ENCODE data around the gene SLC35A4. TPM values are rescaled to one million over a fixed set of nuclear protein-coding genes. Genes with fewer than 3 reads are reported as not detected.
A peak's percentile ranks its signal among the peaks of the same experiment; 100 is the strongest.

The SLC35A4 gene
- total RNA-seq, 1 donor from 2014 or later = 59.9 TPM

DNA sequence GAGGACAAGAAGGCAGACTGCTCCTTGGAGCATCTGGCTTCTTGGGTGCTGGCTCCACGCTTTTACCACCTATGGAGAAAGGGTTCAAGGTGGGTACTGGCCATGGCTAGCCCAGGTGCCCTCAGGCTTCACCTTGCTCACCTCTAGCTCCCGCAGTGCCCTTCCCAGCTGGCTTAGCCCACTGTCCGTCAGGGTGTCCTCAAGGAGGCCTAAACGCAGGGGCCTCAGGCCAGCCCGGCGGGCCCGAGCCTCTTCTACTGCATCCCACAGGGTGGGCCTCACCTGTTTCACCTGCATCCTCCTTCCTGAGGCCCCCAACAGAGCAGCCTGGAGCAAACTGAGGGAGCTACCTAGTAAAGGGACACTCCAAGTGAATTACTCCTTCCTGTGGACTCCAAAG, 9.1 kb downstream of the SLC35A4 start:
- DNase-seq (ENCODE audit: low read depth) (no peak), FAIRE-seq (no peak)
- Histone ChIP-seq H3K27me3 (ENCODE audit: insufficient read depth, low read length) (no peaks in the 10 kb centered on the region), H4K20me1 (ENCODE audit: insufficient read depth, low read length) (peaks cover 4% of the 10 kb centered on the region), H3K79me2 (ENCODE audit: insufficient read depth, low read length) (no peaks in the 10 kb centered on the region), H3K36me3 (ENCODE audit: insufficient read depth, low read length) (no peaks in the 10 kb centered on the region), H3K27ac (ENCODE audit: low read depth, low read length) (no peak overlapping the region), H3K4me3 (ENCODE audit: insufficient read depth, low read depth, low read length) (no peak overlapping the region), H3K9ac (ENCODE audit: low read length) (no peak overlapping the region), H3K9me3 (ENCODE audit: insufficient read depth, low read depth, low read length) (no peaks in the 10 kb centered on the region), H3K4me1 (ENCODE audit: insufficient read depth, low read length) (peaks cover 6% of the 10 kb centered on the region), H3K4me2 (ENCODE audit: low read length) (no peak overlapping the region), H2AFZ (ENCODE audit: low read depth, low read length) (no peak overlapping the region)
- no peak overlapping the region for H3K27ac Mint-ChIP-seq (ENCODE audit: unreplicated experiment)
- no peak for TF ChIP-seq EZH2 (IDR thresholded peaks at IDR 0.05; ENCODE audit: insufficient read depth, low read length)
- TF ChIP-seq, protein P1, sequence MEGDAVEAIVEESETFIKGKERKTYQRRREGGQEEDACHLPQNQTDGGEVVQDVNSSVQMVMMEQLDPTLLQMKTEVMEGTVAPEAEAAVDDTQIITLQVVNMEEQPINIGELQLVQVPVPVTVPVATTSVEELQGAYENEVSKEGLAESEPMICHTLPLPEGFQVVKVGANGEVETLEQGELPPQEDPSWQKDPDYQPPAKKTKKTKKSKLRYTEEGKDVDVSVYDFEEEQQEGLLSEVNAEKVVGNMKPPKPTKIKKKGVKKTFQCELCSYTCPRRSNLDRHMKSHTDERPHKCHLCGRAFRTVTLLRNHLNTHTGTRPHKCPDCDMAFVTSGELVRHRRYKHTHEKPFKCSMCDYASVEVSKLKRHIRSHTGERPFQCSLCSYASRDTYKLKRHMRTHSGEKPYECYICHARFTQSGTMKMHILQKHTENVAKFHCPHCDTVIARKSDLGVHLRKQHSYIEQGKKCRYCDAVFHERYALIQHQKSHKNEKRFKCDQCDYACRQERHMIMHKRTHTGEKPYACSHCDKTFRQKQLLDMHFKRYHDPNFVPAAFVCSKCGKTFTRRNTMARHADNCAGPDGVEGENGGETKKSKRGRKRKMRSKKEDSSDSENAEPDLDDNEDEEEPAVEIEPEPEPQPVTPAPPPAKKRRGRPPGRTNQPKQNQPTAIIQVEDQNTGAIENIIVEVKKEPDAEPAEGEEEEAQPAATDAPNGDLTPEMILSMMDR (IDR thresholded peaks at IDR 0.05; ENCODE audit: insufficient read depth, low read depth, low read length) = no peak
- H3K4me1 Mint-ChIP-seq (ENCODE audit: low read depth, unreplicated experiment) = peaks cover 10% of the 10 kb centered on the region
- no peak overlapping the region for H3K4me3 Mint-ChIP-seq (ENCODE audit: unreplicated experiment)
- peaks cover 2% of the 10 kb centered on the region for H3K36me3 Mint-ChIP-seq (ENCODE audit: low read depth, unreplicated experiment)
- H3K27me3 Mint-ChIP-seq (ENCODE audit: low read depth, unreplicated experiment) = peaks cover 4% of the 10 kb centered on the region
- no peaks in the 10 kb centered on the region for H3K9me3 Mint-ChIP-seq (ENCODE audit: unreplicated experiment)

DNA sequence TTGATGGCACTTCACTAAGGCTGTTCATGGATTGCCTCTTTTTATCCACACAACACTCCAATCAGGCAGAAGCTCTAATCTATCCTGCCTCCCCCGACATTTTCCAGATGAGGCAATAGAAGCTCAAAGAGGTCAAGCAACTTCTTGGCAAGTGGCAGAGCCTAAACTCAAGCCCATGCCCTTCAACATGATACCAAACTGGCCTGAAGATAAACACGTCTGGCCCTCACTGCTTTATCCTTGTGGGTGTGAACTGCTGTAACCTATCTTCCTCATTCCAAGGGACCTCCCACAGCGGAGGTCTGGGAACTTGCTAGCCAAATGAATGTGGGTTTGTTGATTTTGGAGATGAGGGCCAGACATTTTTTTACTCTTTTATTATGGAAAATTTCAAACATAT, 9.5 kb downstream of the SLC35A4 start:
- Mint-ChIP-seq H3K9me3 (ENCODE audit: unreplicated experiment) (no peaks in the 10 kb centered on the region), H3K27me3 (ENCODE audit: low read depth, unreplicated experiment) (peaks cover 4% of the 10 kb centered on the region), H3K36me3 (ENCODE audit: low read depth, unreplicated experiment) (peaks cover 2% of the 10 kb centered on the region), H3K4me1 (ENCODE audit: low read depth, unreplicated experiment) (peaks cover 8% of the 10 kb centered on the region), H3K27ac (ENCODE audit: unreplicated experiment) (no peak overlapping the region), H3K4me3 (ENCODE audit: unreplicated experiment) (no peak overlapping the region)
- no peaks in the 10 kb centered on the region for H3K9me3 ChIP-seq (ENCODE audit: insufficient read depth, low read depth, low read length)
- H3K27ac ChIP-seq (ENCODE audit: low read depth, low read length) = no peak overlapping the region
- H2AFZ ChIP-seq (ENCODE audit: low read depth, low read length) = no peak overlapping the region
- FAIRE-seq (no peak), DNase-seq (ENCODE audit: low read depth) (peak; percentile 34)
- no peak overlapping the region for H3K4me2 ChIP-seq (ENCODE audit: low read length)
- H4K20me1 ChIP-seq (ENCODE audit: insufficient read depth, low read length) = no peaks in the 10 kb centered on the region
- no peak overlapping the region for H3K4me3 ChIP-seq (ENCODE audit: insufficient read depth, low read depth, low read length)
- H3K9ac ChIP-seq (ENCODE audit: low read length) = no peak overlapping the region
- no peaks in the 10 kb centered on the region for H3K27me3 ChIP-seq (ENCODE audit: insufficient read depth, low read length)
- no peaks in the 10 kb centered on the region for H3K79me2 ChIP-seq (ENCODE audit: insufficient read depth, low read length)
- peaks cover 6% of the 10 kb centered on the region for H3K4me1 ChIP-seq (ENCODE audit: insufficient read depth, low read length)
- TF ChIP-seq EZH2 (IDR thresholded peaks at IDR 0.05; ENCODE audit: insufficient read depth, low read length) = no peak
- TF ChIP-seq, protein P1 (IDR thresholded peaks at IDR 0.05; ENCODE audit: insufficient read depth, low read depth, low read length) = no peak
- H3K36me3 ChIP-seq (ENCODE audit: insufficient read depth, low read length) = no peaks in the 10 kb centered on the region

DNA sequence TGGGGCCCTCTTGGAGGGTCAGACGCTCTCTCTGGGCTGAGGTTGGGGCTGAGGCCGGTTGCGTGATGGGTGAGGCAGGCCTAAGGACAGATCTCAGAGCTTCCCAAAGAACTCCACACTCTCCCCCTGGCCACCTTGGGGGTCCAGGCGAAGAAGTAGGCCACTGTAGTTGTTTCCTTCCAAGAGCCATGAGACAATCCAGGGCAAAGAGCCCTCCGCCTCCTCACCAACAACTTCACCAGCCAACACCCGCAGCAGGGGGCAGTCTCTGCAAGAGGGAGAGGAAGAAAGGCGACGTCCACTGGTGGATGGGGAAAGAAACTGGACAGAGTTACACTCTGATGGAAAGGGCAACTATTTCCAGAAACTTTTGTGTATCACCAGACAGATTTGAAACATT, 10.7 kb downstream of the SLC35A4 start:
- TF ChIP-seq, protein P1 (IDR thresholded peaks at IDR 0.05; ENCODE audit: insufficient read depth, low read depth, low read length) = no peak
- no peak for TF ChIP-seq EZH2 (IDR thresholded peaks at IDR 0.05; ENCODE audit: insufficient read depth, low read length)
- Mint-ChIP-seq H3K27me3 (ENCODE audit: low read depth, unreplicated experiment) (peaks cover 4% of the 10 kb centered on the region), H3K27ac (ENCODE audit: unreplicated experiment) (no peak overlapping the region), H3K4me3 (ENCODE audit: unreplicated experiment) (no peak overlapping the region), H3K4me1 (ENCODE audit: low read depth, unreplicated experiment) (peaks cover 6% of the 10 kb centered on the region), H3K9me3 (ENCODE audit: unreplicated experiment) (no peaks in the 10 kb centered on the region), H3K36me3 (ENCODE audit: low read depth, unreplicated experiment) (peaks cover 2% of the 10 kb centered on the region)
- Histone ChIP-seq H2AFZ (ENCODE audit: low read depth, low read length) (no peak overlapping the region), H3K36me3 (ENCODE audit: insufficient read depth, low read length) (no peaks in the 10 kb centered on the region), H3K4me3 (ENCODE audit: insufficient read depth, low read depth, low read length) (no peak overlapping the region), H3K9me3 (ENCODE audit: insufficient read depth, low read depth, low read length) (no peaks in the 10 kb centered on the region), H3K9ac (ENCODE audit: low read length) (no peak overlapping the region), H3K27ac (ENCODE audit: low read depth, low read length) (no peak overlapping the region), H3K4me1 (ENCODE audit: insufficient read depth, low read length) (peaks cover 6% of the 10 kb centered on the region), H3K4me2 (ENCODE audit: low read length) (no peak overlapping the region), H3K27me3 (ENCODE audit: insufficient read depth, low read length) (peaks cover 2% of the 10 kb centered on the region), H3K79me2 (ENCODE audit: insufficient read depth, low read length) (no peaks in the 10 kb centered on the region), H4K20me1 (ENCODE audit: insufficient read depth, low read length) (no peaks in the 10 kb centered on the region)
- FAIRE-seq = no peak
- DNase-seq (ENCODE audit: low read depth) = no peak

All from astrocyte (in vitro differentiated cells and primary cell).